H1 (cell line): Measurements from ENCODE around the gene SLX9. TPM values are rescaled to one million over a fixed set of nuclear protein-coding genes. Genes with fewer than 3 reads are reported as not detected.

Source experiments
- CTCF ChIA-PET: fragments of 300-600 bp; sonication (Branson Sonifier 250); formaldehyde crosslinking; loops from one replicate; lab custom pipeline; 2021; ENCODE audit not compliant: partially characterized antibody; lab: Charles Lee
- POLR2A ChIA-PET: fragments of 300-600 bp; sonication (Branson Sonifier 250); formaldehyde crosslinking; loops from one replicate; lab custom pipeline; 2021; ENCODE audit warnings: inconsistent platforms; ENCODE audit not compliant: partially characterized antibody; lab: Charles Lee
- DNase-seq, 2 experiments: peaks; one replicate each; pipeline versions ENCODE4 v3.0.0 to v3.0.0-alpha.2; 2010 to 2022; ENCODE audit warnings: low spot score in 2 of 2, low read depth in 1 of 2, mixed read lengths in 1 of 2
- FAIRE-seq: peaks from 2 replicates; lab custom pipeline; 2011; peaks lifted over from hg19 to GRCh38; lab: Jason Lieb, UNC
- H2AFZ ChIP-seq: 2 replicates; pipeline ENCODE4 v1.8.1; 2012; ENCODE audit warnings: low read length, inconsistent platforms
- H2AK5ac ChIP-seq: 2 replicates; pipeline ENCODE4 v1.6.1; 2013; ENCODE audit warnings: low read depth, low read length
- H2BK120ac ChIP-seq: replicated peaks from 2 replicates; pipeline ENCODE3; 2013; ENCODE audit warnings: low read depth, low read length, inconsistent platforms
- H2BK12ac ChIP-seq: 2 replicates; pipeline ENCODE4 v1.6.1; 2013; ENCODE audit warnings: low read depth, low read length
- H2BK15ac ChIP-seq: 2 replicates; pipeline ENCODE4 v1.6.1; 2013; ENCODE audit warnings: low read length
- H2BK20ac ChIP-seq: 2 replicates; pipeline ENCODE4 v1.6.1; 2013; ENCODE audit warnings: low read length
- H2BK5ac ChIP-seq: 2 replicates; pipeline ENCODE4 v1.6.1; 2013; ENCODE audit warnings: low read depth, low read length
- H3K14ac ChIP-seq: 2 replicates; pipeline ENCODE4 v1.6.1; 2013; ENCODE audit warnings: inconsistent platforms; ENCODE audit not compliant: insufficient read length
- H3K18ac ChIP-seq: 2 replicates; pipeline ENCODE4 v1.6.1; 2013; ENCODE audit warnings: low read length; ENCODE audit errors: extremely low read depth
- H3K23ac ChIP-seq: 2 replicates; pipeline ENCODE4 v1.6.1; 2013; ENCODE audit warnings: inconsistent platforms; ENCODE audit not compliant: insufficient read length
- H3K23me2 ChIP-seq: 2 replicates; pipeline ENCODE4 v1.6.1; 2013; ENCODE audit warnings: low read depth, low read length
- H3K27ac ChIP-seq: 2 replicates; pipeline ENCODE4 v1.6.1; 2011; ENCODE audit warnings: low read depth, low read length, inconsistent platforms
- H3K27me3 ChIP-seq, 4 experiments: replicated peaks in 1 of 4; 1 replicate in 1 of 4; 2 replicates in 3 of 4; pipeline versions ENCODE4 v1.6.1 to v1.8.1; 2011 to 2013; ENCODE audit warnings: low read length in 3 of 4, mild to moderate bottlenecking in 3 of 4, inconsistent platforms in 2 of 4, mixed read lengths in 2 of 4, moderate library complexity in 1 of 4; ENCODE audit not compliant: control insufficient read depth in 3 of 4, insufficient read depth in 3 of 4; ENCODE audit errors: extremely low read depth in 1 of 4
- H3K36me3 ChIP-seq, 4 experiments: 2 replicates each; pipeline versions ENCODE4 v1.6.1 to v1.8.1; 2011 to 2013; ENCODE audit warnings: mild to moderate bottlenecking in 4 of 4, low read length in 3 of 4, moderate library complexity in 2 of 4, control low read depth in 1 of 4, inconsistent platforms in 1 of 4; ENCODE audit not compliant: insufficient read depth in 4 of 4, control insufficient read depth in 2 of 4
- H3K4ac ChIP-seq: replicated peaks from 2 replicates; pipeline ENCODE3; 2013; ENCODE audit warnings: low read length, low read depth, mixed read lengths, inconsistent platforms; ENCODE audit not compliant: insufficient read length
- H3K4me1 ChIP-seq, 4 experiments: replicated peaks in 1 of 4; 1 replicate in 1 of 4; 2 replicates in 3 of 4; pipeline versions ENCODE4 v1.6.1 to v1.8.1; 2011 to 2013; ENCODE audit warnings: low read length in 3 of 4, inconsistent platforms in 2 of 4, mixed read lengths in 1 of 4; ENCODE audit not compliant: insufficient read depth in 4 of 4, control insufficient read depth in 3 of 4
- H3K4me2 ChIP-seq, 2 experiments: 2 replicates each; pipeline versions ENCODE4 v1.6.1 to v1.8.1; 2011 to 2013; ENCODE audit warnings: low read depth in 2 of 2, low read length in 2 of 2, control low read depth in 1 of 2, inconsistent platforms in 1 of 2, mild to moderate bottlenecking in 1 of 2; ENCODE audit not compliant: insufficient read depth in 1 of 2
- H3K4me3 ChIP-seq, 4 experiments: fragments of 200-600, 300-600 bp in 1 of 4; sonication (generic), shearing (Covaris generic), sonication (Bioruptor Twin) in 1 of 4; 2 replicates each; pipeline versions ENCODE4 v1.5.1 to v1.8.1; 2011 to 2016; ENCODE audit warnings: low read length in 4 of 4, low read depth in 3 of 4, control low read depth in 2 of 4, inconsistent platforms in 2 of 4, mild to moderate bottlenecking in 2 of 4, mixed read lengths in 1 of 4, moderate library complexity in 1 of 4; ENCODE audit not compliant: insufficient read depth in 2 of 4; ENCODE audit errors: extremely low read depth in 1 of 4
- H3K56ac ChIP-seq: replicated peaks from 2 replicates; pipeline ENCODE3; 2013; ENCODE audit warnings: low read depth, mild to moderate bottlenecking, mixed read lengths, low read length, inconsistent platforms; ENCODE audit not compliant: insufficient read length
- H3K79me1 ChIP-seq: 2 replicates; pipeline ENCODE4 v1.6.1; 2013; ENCODE audit warnings: low read depth, low read length, control low read depth
- H3K79me2 ChIP-seq, 2 experiments: 2 replicates each; pipeline versions ENCODE4 v1.6.1 to v1.8.1; 2012 to 2013; ENCODE audit warnings: low read length in 2 of 2, mild to moderate bottlenecking in 2 of 2, inconsistent platforms in 1 of 2; ENCODE audit not compliant: insufficient read depth in 2 of 2, control insufficient read depth in 1 of 2
- H3K9ac ChIP-seq, 4 experiments: replicated peaks in 1 of 4; 1 replicate in 1 of 4; 2 replicates in 3 of 4; pipeline versions ENCODE4 v1.6.1 to v1.8.1; 2011 to 2013; ENCODE audit warnings: low read depth in 3 of 4, low read length in 3 of 4, control low read depth in 2 of 4, mild to moderate bottlenecking in 2 of 4, moderate library complexity in 2 of 4, inconsistent platforms in 1 of 4; ENCODE audit errors: extremely low read depth in 1 of 4
- H3K9me3 ChIP-seq, 2 experiments: 2 replicates each; pipeline versions ENCODE4 v1.6.1 to v1.8.1; 2012 to 2013; ENCODE audit warnings: mild to moderate bottlenecking in 2 of 2, moderate library complexity in 2 of 2, control low read depth in 1 of 2, inconsistent platforms in 1 of 2, low read depth in 1 of 2, low read length in 1 of 2, mixed read lengths in 1 of 2; ENCODE audit not compliant: insufficient read depth in 2 of 2
- H4K20me1 ChIP-seq, 2 experiments: replicated peaks in 1 of 2; 2 replicates each; pipeline versions ENCODE3 to v1.8.1; 2011 to 2013; ENCODE audit warnings: inconsistent platforms in 2 of 2, low read length in 2 of 2, mild to moderate bottlenecking in 1 of 2; ENCODE audit not compliant: insufficient read depth in 2 of 2, control insufficient read depth in 1 of 2
- H4K5ac ChIP-seq: 2 replicates; pipeline ENCODE4 v1.6.1; 2013; ENCODE audit warnings: low read length, low read depth, mixed read lengths, inconsistent platforms; ENCODE audit not compliant: insufficient read length
- H4K8ac ChIP-seq: 2 replicates; pipeline ENCODE4 v1.8.0; 2013; ENCODE audit warnings: mild to moderate bottlenecking, moderate library complexity, low read length, inconsistent platforms; ENCODE audit not compliant: insufficient read depth; ENCODE audit errors: extremely low read depth
- H4K91ac ChIP-seq: replicated peaks from 2 replicates; pipeline ENCODE3; 2013; ENCODE audit warnings: low read length, mixed read lengths, inconsistent platforms; ENCODE audit not compliant: insufficient read length
- FOSL1 ChIP-seq: IDR thresholded peaks from 2 replicates; pipeline ENCODE4 v1.6.1; 2011; ENCODE audit warnings: mild to moderate bottlenecking, low read depth, low read length, moderate library complexity; ENCODE audit not compliant: insufficient read depth
- PHF8 ChIP-seq: fragments of 200-600 bp; sonication (generic); conservative IDR thresholded peaks from 2 replicates; pipeline ENCODE4 v1.7.1; 2012; ENCODE audit warnings: low read depth, mild to moderate bottlenecking, inconsistent platforms, low read length, moderate library complexity
- ZNF274 ChIP-seq: IDR thresholded peaks from 2 replicates; pipeline ENCODE4 v1.7.0; 2012; ENCODE audit warnings: low read length, borderline replicate concordance; ENCODE audit errors: extremely low read depth
- WGBS, 2 experiments: shearing (Covaris generic) in 1 of 2; methylation state at CpG; one replicate each; pipeline versions ENCODE4 v1.1.6 to v1.1.7; 2013 to 2015; ENCODE audit warnings: low lambda C conversion rate in 2 of 2, mixed read lengths in 2 of 2, inconsistent platforms in 1 of 2, low coverage in 1 of 2, missing lambda C conversion rate in 1 of 2; ENCODE audit not compliant: insufficient replicate concordance in 2 of 2, insufficient coverage in 1 of 2, insufficient read length in 1 of 2; ENCODE audit errors: extremely low coverage in 1 of 2, missing lambda C conversion rate in 1 of 2; 5-methylcytosine and 5-hydroxymethylcytosine counted together
- polyA plus RNA-seq, 7 experiments: library from polyadenylated mRNA; depleted of rRNA in 3 of 7; stranded (reverse) in 5 of 7; unstranded in 2 of 7; fragments of >200 nt in 5 of 7; fragments of 200-250 nt in 2 of 7; gene quantifications; 1 replicate in 5 of 7; 2 replicates in 1 of 7; 4 replicates in 1 of 7; pipeline versions ENCODE4 v1.2.1 to v1.2.3, GENCODE V29; 2011 to 2013; ENCODE audit warnings: missing spikeins in 2 of 7, mixed read lengths in 2 of 7
- total RNA-seq: library from RNA; stranded (reverse); fragmentation: NEBNext Ultra II Directional; extraction: Animal tissue kit (Norgen Biotek cat#: 25700); gene quantifications from 2 replicates; pipeline ENCODE4 v1.2.1, GENCODE V29; 2021

The SLX9 gene
- total and polyA plus RNA-seq, 2 of the 8 experiments (the other 6 are each of a cell fraction or from before 2014, with no cell fraction given), result 17.7 to 57.3 TPM

DNA sequence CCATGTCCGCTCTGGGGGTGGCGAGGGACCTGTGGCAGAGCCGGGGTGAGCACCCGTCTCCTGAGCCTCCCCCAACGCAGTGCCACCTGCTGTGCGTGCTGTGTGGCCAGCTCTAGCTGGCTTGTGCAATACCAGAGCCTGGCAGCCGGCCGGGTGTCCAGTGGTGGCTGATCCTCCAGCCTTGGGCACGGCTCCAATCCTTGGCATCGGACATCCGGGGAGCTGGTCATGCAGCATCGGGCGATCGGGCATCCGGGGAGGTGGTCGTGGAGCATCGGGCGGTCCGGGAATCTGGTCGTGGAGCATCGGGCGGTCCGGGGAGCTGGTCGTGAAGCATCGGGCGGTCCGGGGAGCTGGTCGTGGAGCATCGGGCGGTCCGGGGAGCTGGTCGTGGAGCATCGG, 8.1 kb downstream of the SLX9 start:
- Histone ChIP-seq H3K79me2 (peaks cover 7 to 74% of the 10 kb centered on the region in 2 experiments; a peak in 3 of 4 replicates), H3K36me3 (peaks cover 12 to 25% (median 23%) of the 10 kb centered on the region in 4 experiments; a peak in 7 of 8 replicates), H3K4ac (no peak overlapping the region), H3K79me1 (peaks cover 22% of the 10 kb centered on the region), H2AK5ac (no peak overlapping the region), H2BK15ac (no peak overlapping the region), H3K27me3 (no peaks in the 10 kb centered on the region), H3K9me3 (no peaks in the 10 kb centered on the region), H3K23me2 (no peaks in the 10 kb centered on the region), H3K18ac (no peak overlapping the region), H4K91ac (no peak overlapping the region), H2BK5ac (no peak overlapping the region), H3K14ac (no peak overlapping the region), H3K4me1 (no peaks in the 10 kb centered on the region; a peak in 1 of 7 replicates), H2AFZ (no peak overlapping the region), H3K4me2 (no peak overlapping the region), H3K23ac (no peak overlapping the region), H2BK12ac (no peak overlapping the region), H4K20me1 (peaks cover 35 to 55% of the 10 kb centered on the region in 2 experiments), H3K4me3 (no peak overlapping the region), H3K9ac (no peak overlapping the region), H4K8ac (no peak overlapping the region; the same call in 1 of the 2 replicates), H3K56ac (no peak overlapping the region), H3K27ac (no peak overlapping the region), H4K5ac (no peak overlapping the region), H2BK20ac (no peak overlapping the region), H2BK120ac (no peak overlapping the region)
- WGBS, 2 experiments, result 91% methylated on average over 15 of the region's 33 CpGs; no CpG with 5 or more reads in 1 of the 2 experiments
- DNase-seq (no peak), FAIRE-seq (no peak)
- CTCF ChIA-PET, result interaction anchor here (0.8 to 9.6 kb wide), 18 partner anchors 9 to 233 kb away, joined by 3 to 101 read pairs (median 4); no protein-coding TSS in a partner anchor
- POLR2A ChIA-PET, result interaction anchor here (1.2 to 2.8 kb wide), 3 partner anchors 7 to 75 kb away, joined by 3 to 11 read pairs (median 6); partner anchors contain the start of genes PTTG1IP and SLX9
- TF ChIP-seq ZNF274, result no peak
- no peak for TF ChIP-seq FOSL1
- TF ChIP-seq PHF8, result no peak
